ENCODE data around the gene IFNE. TPM values are rescaled to one million over a fixed set of nuclear protein-coding genes. Genes with fewer than 3 reads are reported as not detected.

Gene IFNE
- total RNA-seq, 4 donors from 2014 or later: 0.67 to 2.1 (median 1.3) TPM

GRCh38 chr9:21523021-21524014 is 41.2 kb upstream of the IFNE start:
- TF ChIP-seq POLR2A (IDR thresholded peaks at IDR 0.05) (no peak), CTCF (IDR thresholded peaks at IDR 0.05) (no peak)
- no peak for DNase-seq
- no peaks in the 10 kb centered on the region for H3K27me3 ChIP-seq

GRCh38 chr9:21522348-21522747 is 40.2 kb upstream of the IFNE start:
- DNase-seq: no peak
- no peaks in the 10 kb centered on the region for H3K9me3 ChIP-seq
- no peaks in the 10 kb centered on the region for H3K36me3 ChIP-seq
- no peaks in the 10 kb centered on the region for H3K27me3 ChIP-seq
- 96 to 97% methylated on average over 4 of the region's 4 CpGs for WGBS, 2 donors
- TF ChIP-seq CTCF (IDR thresholded peaks at IDR 0.05): no peak
- TF ChIP-seq POLR2A (IDR thresholded peaks at IDR 0.05): no peak
- H3K4me3 ChIP-seq (replicated peaks in 1 of 3): no peak overlapping the region
- intact Hi-C loops (cut with DNase I): no loop called here
- H3K27ac ChIP-seq: no peak overlapping the region
- no peaks in the 10 kb centered on the region for H3K4me1 ChIP-seq

More at GRCh38 chr9:21523021-21524014, 41.2 kb upstream of the IFNE start:
- Histone ChIP-seq H3K36me3 (no peaks in the 10 kb centered on the region), H3K27ac (no peak overlapping the region), H3K4me3 (replicated peaks in 1 of 3) (no peak overlapping the region), H3K4me1 (no peaks in the 10 kb centered on the region), H3K9me3 (no peaks in the 10 kb centered on the region)
- WGBS, 2 donors: 85 to 96% methylated on average over 2 of the region's 2 CpGs
- intact Hi-C loops (cut with DNase I): no loop called here

GRCh38 chr9:21521448-21521847 is 39.3 kb upstream of the IFNE start:
- H3K4me3 ChIP-seq (replicated peaks in 1 of 3): no peak overlapping the region
- no peaks in the 10 kb centered on the region for H3K4me1 ChIP-seq
- H3K9me3 ChIP-seq: no peaks in the 10 kb centered on the region
- intact Hi-C loops (cut with DNase I): no loop called here
- 88 to 98% methylated on average over 1 of the region's 1 CpG for WGBS, 2 donors
- DNase-seq: no peak
- no peaks in the 10 kb centered on the region for H3K27me3 ChIP-seq
- no peak overlapping the region for H3K27ac ChIP-seq
- no peak for TF ChIP-seq POLR2A (IDR thresholded peaks at IDR 0.05)
- no peak for TF ChIP-seq CTCF (IDR thresholded peaks at IDR 0.05)
- H3K36me3 ChIP-seq: no peaks in the 10 kb centered on the region

- Histone ChIP-seq H3K4me3 (replicated peaks in 1 of 3) (no peak overlapping the region), H3K36me3 (no peaks in the 10 kb centered on the region), H3K27me3 (no peaks in the 10 kb centered on the region), H3K27ac (no peak overlapping the region), H3K9me3 (no peaks in the 10 kb centered on the region), H3K4me1 (no peaks in the 10 kb centered on the region)
- 78 to 91% methylated on average over 5 of the region's 5 CpGs for WGBS, 2 donors
- DNase-seq: no peak
- TF ChIP-seq POLR2A (IDR thresholded peaks at IDR 0.05) (no peak), CTCF (IDR thresholded peaks at IDR 0.05) (no peak)
- intact Hi-C loops (cut with DNase I): no loop called here
Measured at GRCh38 chr9:21520501-21521228, 38.6 kb upstream of the IFNE start.
